Measurements from ENCODE around the gene TARS1.

Gene TARS1

GRCh38 chr5:33457817-33458216 lies 17.1 kb downstream of the TARS1 start:
- Histone ChIP-seq H3K4me3 (ENCODE audit: low read depth, low read length) (no peak overlapping the region), H3K9me3 (ENCODE audit: severe bottlenecking) (no peaks in the 10 kb centered on the region), H3K36me3 (peaks cover 97% of the 10 kb centered on the region), H3K27me3 (ENCODE audit: insufficient read depth, low read depth, severe bottlenecking) (no peaks in the 10 kb centered on the region), H3K27ac (no peak overlapping the region)
- no peak for DNase-seq
- TF ChIP-seq, protein P1, sequence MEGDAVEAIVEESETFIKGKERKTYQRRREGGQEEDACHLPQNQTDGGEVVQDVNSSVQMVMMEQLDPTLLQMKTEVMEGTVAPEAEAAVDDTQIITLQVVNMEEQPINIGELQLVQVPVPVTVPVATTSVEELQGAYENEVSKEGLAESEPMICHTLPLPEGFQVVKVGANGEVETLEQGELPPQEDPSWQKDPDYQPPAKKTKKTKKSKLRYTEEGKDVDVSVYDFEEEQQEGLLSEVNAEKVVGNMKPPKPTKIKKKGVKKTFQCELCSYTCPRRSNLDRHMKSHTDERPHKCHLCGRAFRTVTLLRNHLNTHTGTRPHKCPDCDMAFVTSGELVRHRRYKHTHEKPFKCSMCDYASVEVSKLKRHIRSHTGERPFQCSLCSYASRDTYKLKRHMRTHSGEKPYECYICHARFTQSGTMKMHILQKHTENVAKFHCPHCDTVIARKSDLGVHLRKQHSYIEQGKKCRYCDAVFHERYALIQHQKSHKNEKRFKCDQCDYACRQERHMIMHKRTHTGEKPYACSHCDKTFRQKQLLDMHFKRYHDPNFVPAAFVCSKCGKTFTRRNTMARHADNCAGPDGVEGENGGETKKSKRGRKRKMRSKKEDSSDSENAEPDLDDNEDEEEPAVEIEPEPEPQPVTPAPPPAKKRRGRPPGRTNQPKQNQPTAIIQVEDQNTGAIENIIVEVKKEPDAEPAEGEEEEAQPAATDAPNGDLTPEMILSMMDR (IDR thresholded peaks at IDR 0.05; ENCODE audit: low read depth, low read length) = no peak

DNA sequence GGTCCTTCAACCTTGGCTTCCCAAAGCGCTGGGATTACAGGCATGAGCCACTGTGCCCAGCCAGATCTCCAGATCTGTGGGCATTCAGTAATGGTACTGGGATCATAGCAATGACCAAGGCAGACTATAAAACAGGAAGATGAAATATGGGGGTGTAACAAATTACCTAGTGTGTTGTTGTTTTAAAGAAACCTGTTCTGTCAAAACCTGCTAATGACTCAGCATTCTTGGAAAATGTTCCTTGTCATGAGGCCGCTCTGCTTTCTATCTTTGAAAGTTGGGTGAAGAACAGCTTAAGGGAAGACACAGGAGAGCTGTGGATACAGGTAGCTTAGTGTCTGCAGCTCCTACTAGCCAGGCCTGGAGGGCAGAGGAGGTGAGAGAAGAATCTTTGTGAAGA lies 19.4 kb downstream of the TARS1 start:
- DNase-seq = no peak
- no peaks in the 10 kb centered on the region for H3K9me3 ChIP-seq (ENCODE audit: severe bottlenecking)
- no peaks in the 10 kb centered on the region for H3K27me3 ChIP-seq (ENCODE audit: insufficient read depth, low read depth, severe bottlenecking)
- TF ChIP-seq, protein P1 (IDR thresholded peaks at IDR 0.05; ENCODE audit: low read depth, low read length) = no peak
- H3K4me3 ChIP-seq (ENCODE audit: low read depth, low read length) = no peak overlapping the region
- H3K36me3 ChIP-seq = peaks cover 100% of the 10 kb centered on the region
- H3K27ac ChIP-seq = no peak overlapping the region

DNA sequence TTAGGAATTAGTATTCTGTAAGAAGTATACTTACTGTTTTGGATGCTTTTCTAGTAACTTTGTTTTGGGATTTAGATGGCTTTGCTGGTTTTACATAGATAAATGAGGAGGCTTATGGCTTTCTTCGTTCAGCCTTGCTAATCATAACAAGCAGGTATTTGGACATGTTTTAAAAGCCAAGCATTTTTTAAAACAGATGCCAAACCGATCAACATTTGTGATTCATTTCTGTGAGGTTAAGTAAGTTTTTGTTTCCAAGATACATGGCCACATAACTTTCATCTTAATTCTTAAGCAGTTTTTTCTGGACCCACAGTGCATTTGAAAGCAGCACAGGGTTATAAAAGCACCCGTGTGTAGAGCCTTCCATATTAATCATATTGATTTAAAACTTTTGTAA lies 21.7 kb downstream of the TARS1 start:
- no peaks in the 10 kb centered on the region for H3K9me3 ChIP-seq (ENCODE audit: severe bottlenecking)
- no peaks in the 10 kb centered on the region for H3K27me3 ChIP-seq (ENCODE audit: insufficient read depth, low read depth, severe bottlenecking)
- TF ChIP-seq, protein P1 (IDR thresholded peaks at IDR 0.05; ENCODE audit: low read depth, low read length) = no peak
- DNase-seq = no peak
- H3K27ac ChIP-seq = no peak overlapping the region
- no peak overlapping the region for H3K4me3 ChIP-seq (ENCODE audit: low read depth, low read length)
- H3K36me3 ChIP-seq = peaks cover 94% of the 10 kb centered on the region

DNA sequence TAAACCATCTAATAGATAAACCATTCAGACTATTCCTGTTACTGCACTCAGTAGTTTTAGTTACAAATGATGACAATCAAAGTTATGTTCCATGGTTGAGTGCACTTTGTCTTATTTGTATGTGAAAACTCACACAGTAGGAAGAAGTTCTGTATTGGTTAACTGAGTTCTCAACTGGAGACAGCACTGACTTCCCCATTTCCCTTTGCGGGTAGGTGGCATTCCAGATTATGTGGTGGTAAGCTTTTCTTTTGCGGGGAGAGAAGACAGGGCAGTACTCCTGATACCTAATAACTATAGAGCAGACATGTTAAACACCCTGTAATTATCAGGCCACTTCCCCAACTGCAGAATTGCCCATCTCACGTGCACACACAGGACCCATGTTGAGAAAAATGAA lies 24.4 kb downstream of the TARS1 start:
- Histone ChIP-seq H3K4me3 (ENCODE audit: low read depth, low read length) (no peak overlapping the region), H3K27me3 (ENCODE audit: insufficient read depth, low read depth, severe bottlenecking) (no peaks in the 10 kb centered on the region), H3K36me3 (peaks cover 91% of the 10 kb centered on the region), H3K27ac (no peak overlapping the region), H3K9me3 (ENCODE audit: severe bottlenecking) (no peaks in the 10 kb centered on the region)
- TF ChIP-seq, protein P1 (IDR thresholded peaks at IDR 0.05; ENCODE audit: low read depth, low read length) = no peak
- DNase-seq = no peak

DNA sequence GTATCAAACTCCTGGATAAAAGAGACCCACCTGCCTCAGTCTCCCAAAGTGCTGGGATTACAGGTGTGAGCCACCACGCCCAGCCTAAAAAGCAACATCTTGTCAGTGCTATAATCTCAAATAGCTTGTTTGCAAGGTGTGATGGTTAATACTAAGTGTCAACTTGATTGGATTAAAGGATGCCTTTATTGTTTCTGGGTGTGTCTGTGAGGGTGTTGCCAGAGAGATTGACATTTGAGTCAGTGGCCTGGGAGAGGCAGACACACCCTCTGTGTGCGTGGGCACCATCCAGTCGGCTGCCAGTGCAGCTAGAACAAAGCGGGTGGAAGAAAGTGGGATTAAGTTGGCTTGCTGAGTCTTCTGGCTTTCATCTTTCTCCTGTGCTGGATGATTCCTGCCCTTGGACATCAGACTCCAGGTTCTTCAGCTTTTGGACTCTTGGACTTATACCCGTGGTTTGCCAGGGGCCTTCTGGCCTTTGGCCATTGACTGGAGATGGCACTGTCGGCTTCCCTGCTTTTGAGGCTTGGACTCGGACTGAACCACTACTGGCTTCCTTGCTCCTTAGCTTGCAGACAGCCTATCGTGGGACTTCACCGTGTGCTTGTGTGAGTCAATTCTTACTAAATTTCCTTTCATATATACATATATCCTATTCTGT lies 28.1 kb downstream of the TARS1 start:
- Histone ChIP-seq H3K4me3 (ENCODE audit: low read depth, low read length) (no peak overlapping the region), H3K9me3 (ENCODE audit: severe bottlenecking) (no peaks in the 10 kb centered on the region), H3K36me3 (peaks cover 76% of the 10 kb centered on the region), H3K27ac (no peak overlapping the region), H3K27me3 (ENCODE audit: insufficient read depth, low read depth, severe bottlenecking) (no peaks in the 10 kb centered on the region)
- TF ChIP-seq, protein P1 (IDR thresholded peaks at IDR 0.05; ENCODE audit: low read depth, low read length) = no peak
- no peak for DNase-seq

DNA sequence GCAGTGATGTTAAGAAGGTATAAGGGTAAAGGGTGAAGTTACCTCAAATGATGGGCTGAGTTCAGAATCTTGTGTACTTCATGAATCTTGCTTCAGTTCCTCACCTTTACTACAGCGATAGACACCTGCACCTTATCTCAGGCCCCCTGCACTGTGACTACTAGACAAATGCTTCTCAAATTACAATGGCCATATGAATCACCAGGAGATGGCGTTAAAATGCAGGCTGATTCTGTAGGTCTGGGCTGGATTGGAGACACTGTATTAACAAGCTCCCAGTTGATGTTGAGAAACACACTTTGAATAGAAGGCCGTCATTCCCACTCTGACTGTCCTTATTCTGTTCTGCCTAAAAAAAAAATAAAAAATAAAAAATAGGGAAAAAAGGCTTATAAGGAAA lies 29.8 kb downstream of the TARS1 start:
- H3K36me3 ChIP-seq = peaks cover 70% of the 10 kb centered on the region
- no peaks in the 10 kb centered on the region for H3K9me3 ChIP-seq (ENCODE audit: severe bottlenecking)
- peak; percentile 17 for DNase-seq

More for the DNA sequence above, 29.8 kb downstream of the TARS1 start:
- H3K27ac ChIP-seq = no peak overlapping the region
- TF ChIP-seq, protein P1 (IDR thresholded peaks at IDR 0.05; ENCODE audit: low read depth, low read length) = peak; percentile 47
- H3K4me3 ChIP-seq (ENCODE audit: low read depth, low read length) = no peak overlapping the region
- no peaks in the 10 kb centered on the region for H3K27me3 ChIP-seq (ENCODE audit: insufficient read depth, low read depth, severe bottlenecking)
